SK-N-SH (cell line): ENCODE results near the gene PCSK6.

ENCODE experiments used
- CTCF ChIP-seq: fragments of 200-600 bp; sonication (generic); IDR thresholded peaks from 2 replicates; pipeline ENCODE4 v1.6.1; 2017; ENCODE audit warnings: antibody characterized with exemption, mild to moderate bottlenecking, moderate library complexity
- EP300 ChIP-seq, 2 experiments: IDR thresholded peaks; 2 replicates each; pipeline versions ENCODE4 v1.4.0 to v1.6.1; 2012; ENCODE audit warnings: borderline replicate concordance in 1 of 2, low read depth in 1 of 2, low read length in 1 of 2
- EZH2phosphoT487 ChIP-seq: fragments of 200-600 bp; sonication (generic); IDR thresholded peaks from 2 replicates; pipeline ENCODE4 v1.6.1; 2017; ENCODE audit warnings: low read depth, mixed run types, mild to moderate bottlenecking, antibody characterized with exemption, moderate library complexity, borderline replicate concordance
- FOSL2 ChIP-seq: IDR thresholded peaks from 2 replicates; pipeline ENCODE4 v1.4.0; 2012; ENCODE audit warnings: low read depth, mild to moderate bottlenecking, moderate library complexity, borderline replicate concordance
- JUND ChIP-seq: IDR thresholded peaks from 2 replicates; pipeline ENCODE4 v1.4.0; 2012
- MAX ChIP-seq: IDR thresholded peaks from 2 replicates; pipeline ENCODE4 v1.4.0; 2012; ENCODE audit warnings: low read depth
- POLR2AphosphoS5 ChIP-seq: IDR thresholded peaks from 2 replicates; pipeline ENCODE4 v1.6.1; 2012; ENCODE audit warnings: low read depth, low read length
- SIN3A ChIP-seq: IDR thresholded peaks from 2 replicates; pipeline ENCODE4 v1.6.1; 2012; ENCODE audit warnings: low read depth, mild to moderate bottlenecking, low read length, moderate library complexity, borderline replicate concordance
- TF ChIP-seq, protein P1 (sequence below): fragments of 150-350 bp; IDR thresholded peaks from 2 replicates; pipeline ENCODE4 v1.6.1; 2017; ENCODE audit warnings: antibody characterized with exemption, low read length, low read depth, borderline replicate concordance

- TF ChIP-seq EZH2phosphoT487 (no peak), CTCF (no peak), FOSL2 (no peak), JUND (no peak), POLR2AphosphoS5 (no peak), SIN3A (no peak), MAX (no peak), EP300 (IDR thresholded peaks at IDR 0.05; ENCODE audit: borderline replicate concordance in 1 of 2, low read depth in 1 of 2, low read length in 1 of 2) (no peak)
- TF ChIP-seq, protein P1, sequence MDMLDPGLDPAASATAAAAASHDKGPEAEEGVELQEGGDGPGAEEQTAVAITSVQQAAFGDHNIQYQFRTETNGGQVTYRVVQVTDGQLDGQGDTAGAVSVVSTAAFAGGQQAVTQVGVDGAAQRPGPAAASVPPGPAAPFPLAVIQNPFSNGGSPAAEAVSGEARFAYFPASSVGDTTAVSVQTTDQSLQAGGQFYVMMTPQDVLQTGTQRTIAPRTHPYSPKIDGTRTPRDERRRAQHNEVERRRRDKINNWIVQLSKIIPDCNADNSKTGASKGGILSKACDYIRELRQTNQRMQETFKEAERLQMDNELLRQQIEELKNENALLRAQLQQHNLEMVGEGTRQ = no peak
Observed at GRCh38 chr15:101307048-101307896, 182.2 kb downstream of the PCSK6 start.
